H9 (cell line): ENCODE measurements around the gene DUSP15. TPM values are rescaled to one million over a fixed set of nuclear protein-coding genes. Genes with fewer than 3 reads are reported as not detected.

Source experiments
- DNase-seq: peaks from one replicate; pipeline ENCODE4 v3.0.0-alpha.2; 2017
- H2AFZ ChIP-seq: one replicate; pipeline ENCODE4 v1.6.1; 2013; ENCODE audit warnings: mild to moderate bottlenecking, low read length, control low read depth, moderate library complexity
- H2AK5ac ChIP-seq: 2 replicates; pipeline ENCODE4 v1.6.1; 2013; ENCODE audit warnings: low read length, control low read depth, mixed read lengths; ENCODE audit not compliant: insufficient read length
- H2BK120ac ChIP-seq: one replicate; pipeline ENCODE4 v1.6.1; 2013; ENCODE audit warnings: low read depth, mild to moderate bottlenecking, low read length, control low read depth, inconsistent platforms; ENCODE audit not compliant: poor library complexity, severe bottlenecking
- H2BK12ac ChIP-seq: 2 replicates; pipeline ENCODE4 v1.6.1; 2013; ENCODE audit warnings: low read length, control low read depth, mixed read lengths, low read depth; ENCODE audit not compliant: insufficient read length
- H2BK15ac ChIP-seq: 2 replicates; pipeline ENCODE4 v1.6.1; 2013; ENCODE audit warnings: low read depth, low read length, control low read depth
- H2BK20ac ChIP-seq: one replicate; pipeline ENCODE4 v1.6.1; 2013; ENCODE audit warnings: low read depth, mild to moderate bottlenecking, low read length, control low read depth, inconsistent platforms; ENCODE audit not compliant: poor library complexity, severe bottlenecking
- H2BK5ac ChIP-seq: 2 replicates; pipeline ENCODE4 v1.6.1; 2013; ENCODE audit warnings: low read length, control low read depth, mixed read lengths; ENCODE audit not compliant: insufficient read length
- H3K14ac ChIP-seq: 2 replicates; pipeline ENCODE4 v1.6.1; 2013; ENCODE audit warnings: low read length, control low read depth; ENCODE audit not compliant: insufficient read depth
- H3K18ac ChIP-seq: 2 replicates; pipeline ENCODE4 v1.6.1; 2013; ENCODE audit warnings: low read depth, mild to moderate bottlenecking, mixed read lengths, low read length, control low read depth; ENCODE audit not compliant: insufficient read length
- H3K23ac ChIP-seq: 2 replicates; pipeline ENCODE4 v1.6.1; 2013; ENCODE audit warnings: low read length, control low read depth, mixed read lengths, low read depth; ENCODE audit not compliant: insufficient read length
- H3K23me2 ChIP-seq: 2 replicates; pipeline ENCODE4 v1.6.1; 2013; ENCODE audit warnings: low read depth, mild to moderate bottlenecking, mixed read lengths, low read length, control low read depth; ENCODE audit not compliant: insufficient read length, poor library complexity, severe bottlenecking
- H3K27ac ChIP-seq: 2 replicates; pipeline ENCODE4 v1.5.1; 2013; ENCODE audit warnings: low read length, control low read depth, mixed read lengths, low read depth; ENCODE audit not compliant: insufficient read length
- H3K27me3 ChIP-seq: 2 replicates; pipeline ENCODE4 v1.6.1; 2013; ENCODE audit warnings: low read length, control low read depth, inconsistent platforms; ENCODE audit not compliant: insufficient read depth
- H3K4ac ChIP-seq: 2 replicates; pipeline ENCODE4 v1.6.1; 2013; ENCODE audit warnings: low read depth, mild to moderate bottlenecking, control low read depth, inconsistent platforms, low read length, moderate library complexity
- H3K4me1 ChIP-seq: 2 replicates; pipeline ENCODE4 v1.6.1; 2013; ENCODE audit warnings: low read length, control low read depth, inconsistent platforms; ENCODE audit not compliant: insufficient read depth
- H3K4me2 ChIP-seq: 2 replicates; pipeline ENCODE4 v1.6.1; 2013; ENCODE audit warnings: low read length, control low read depth, mixed read lengths; ENCODE audit not compliant: insufficient read length, insufficient read depth
- H3K56ac ChIP-seq: 2 replicates; pipeline ENCODE4 v1.6.1; 2013; ENCODE audit warnings: low read depth, mild to moderate bottlenecking, mixed read lengths, low read length, control low read depth; ENCODE audit not compliant: insufficient read length
- H3K79me1 ChIP-seq: 2 replicates; pipeline ENCODE4 v1.6.1; 2013; ENCODE audit warnings: low read depth, mild to moderate bottlenecking, moderate library complexity, low read length, control low read depth, inconsistent platforms; ENCODE audit not compliant: insufficient read depth, poor library complexity, severe bottlenecking
- H3K79me2 ChIP-seq: 2 replicates; pipeline ENCODE4 v1.6.1; 2013; ENCODE audit warnings: low read length, control low read depth, inconsistent platforms; ENCODE audit not compliant: insufficient read depth
- H3K9ac ChIP-seq: 2 replicates; pipeline ENCODE4 v1.6.1; 2013; ENCODE audit warnings: low read length, control low read depth, mixed read lengths; ENCODE audit not compliant: insufficient read length; ENCODE audit errors: extremely low read depth
- H3K9me3 ChIP-seq: one replicate; pipeline ENCODE4 v1.6.1; 2013; ENCODE audit warnings: low read depth, low read length, inconsistent platforms; ENCODE audit not compliant: control insufficient read depth
- H3T11ph ChIP-seq: one replicate; pipeline ENCODE4 v1.6.1; 2013; ENCODE audit warnings: mild to moderate bottlenecking, low read length, control low read depth, inconsistent platforms
- H4K20me1 ChIP-seq: one replicate; pipeline ENCODE4 v1.6.1; 2013; ENCODE audit not compliant: control insufficient read depth, insufficient read length, insufficient read depth
- H4K5ac ChIP-seq: 2 replicates; pipeline ENCODE4 v1.6.1; 2013; ENCODE audit warnings: low read depth, mild to moderate bottlenecking, mixed read lengths, low read length, control low read depth; ENCODE audit not compliant: insufficient read length
- H4K8ac ChIP-seq: replicated peaks from 2 replicates; pipeline ENCODE4 v1.6.1; 2013; ENCODE audit warnings: low read length, control low read depth, mixed read lengths, low read depth; ENCODE audit not compliant: insufficient read length
- H4K91ac ChIP-seq: 2 replicates; pipeline ENCODE4 v1.6.1; 2013; ENCODE audit warnings: low read depth, mild to moderate bottlenecking, moderate library complexity, mixed read lengths, low read length, control low read depth; ENCODE audit not compliant: insufficient read length
- H3K27ac Mint-ChIP-seq, 3 experiments: 2 replicates in 2 of 3; 3 replicates in 1 of 3; pipeline ENCODE4 v1.8.0; 2020 to 2021; ENCODE audit warnings: mixed read lengths in 3 of 3, mild to moderate bottlenecking in 1 of 3, moderate library complexity in 1 of 3
- H3K27me3 Mint-ChIP-seq: 2 replicates; pipeline ENCODE4 v1.8.0; 2021; ENCODE audit warnings: low read depth, mild to moderate bottlenecking, moderate library complexity, mixed read lengths
- H3K36me3 Mint-ChIP-seq, 3 experiments: 2 replicates in 2 of 3; 3 replicates in 1 of 3; pipeline ENCODE4 v1.8.0; 2020 to 2021; ENCODE audit warnings: low read depth in 3 of 3, mixed read lengths in 3 of 3; ENCODE audit not compliant: insufficient read depth in 1 of 3
- H3K4me1 Mint-ChIP-seq, 2 experiments: 2 replicates each; pipeline ENCODE4 v1.8.0; 2020; ENCODE audit warnings: mixed read lengths in 2 of 2
- H3K4me3 Mint-ChIP-seq, 2 experiments: 2 replicates in 1 of 2; 3 replicates in 1 of 2; pipeline ENCODE4 v1.8.0; 2020 to 2021; ENCODE audit warnings: mild to moderate bottlenecking in 2 of 2, mixed read lengths in 2 of 2, moderate library complexity in 1 of 2
- H3K9me3 Mint-ChIP-seq, 2 experiments: 2 replicates in 1 of 2; 3 replicates in 1 of 2; pipeline ENCODE4 v1.8.0; 2020; ENCODE audit warnings: mild to moderate bottlenecking in 2 of 2, mixed read lengths in 2 of 2, moderate library complexity in 1 of 2
- WGBS: extraction: QIAGEN DNeasy Blood & Tissue Kit; methylation state at CpG from one replicate; pipeline ENCODE4 v1.1.7; 2013; ENCODE audit warnings: missing lambda C conversion rate, low lambda C conversion rate, mixed read lengths; ENCODE audit not compliant: insufficient read length; ENCODE audit errors: extremely low coverage; 5-methylcytosine and 5-hydroxymethylcytosine counted together
- total RNA-seq: library from RNA; stranded (reverse); gene quantifications from 2 replicates; pipeline ENCODE4 v1.2.1, GENCODE V29; 2021
- TF ChIP-seq, protein P1 (sequence below): fragments of 200-600 bp; sonication (generic); conservative IDR thresholded peaks from 3 replicates; pipeline ENCODE4 v1.8.0; 2021; ENCODE audit warnings: antibody characterized with exemption, mild to moderate bottlenecking

DUSP15 gene
- total RNA-seq, 1 experiment from 2014 or later: 5.6 TPM

GRCh38 chr20:31919410-31920155, 49.3 kb upstream of the DUSP15 start:
- H3K23me2 ChIP-seq: no peaks in the 10 kb centered on the region
- H3K4me2 ChIP-seq: no peak overlapping the region
- H3K4ac ChIP-seq: no peak overlapping the region
- no peaks in the 10 kb centered on the region; the same call in 1 of the 2 replicates for H3K4me1 ChIP-seq
- H3K4me3 Mint-ChIP-seq: peak overlapping the region in 1 of 2 experiments; percentile 47; a peak in 1 of 5 replicates
- peaks cover 52 to 55% of the 10 kb centered on the region in 2 experiments for H3K4me1 Mint-ChIP-seq
- no peak overlapping the region for H3K18ac ChIP-seq
- no peak overlapping the region for H2BK15ac ChIP-seq
- no peak overlapping the region for H2BK5ac ChIP-seq
- no peak overlapping the region for H3K27ac ChIP-seq
- peaks cover 2% of the 10 kb centered on the region for H3K27me3 Mint-ChIP-seq
- DNase-seq: no peak
- H4K8ac ChIP-seq: no peak overlapping the region
- no peak overlapping the region for H3K56ac ChIP-seq
- no peak overlapping the region for H2AK5ac ChIP-seq
- TF ChIP-seq, protein P1, sequence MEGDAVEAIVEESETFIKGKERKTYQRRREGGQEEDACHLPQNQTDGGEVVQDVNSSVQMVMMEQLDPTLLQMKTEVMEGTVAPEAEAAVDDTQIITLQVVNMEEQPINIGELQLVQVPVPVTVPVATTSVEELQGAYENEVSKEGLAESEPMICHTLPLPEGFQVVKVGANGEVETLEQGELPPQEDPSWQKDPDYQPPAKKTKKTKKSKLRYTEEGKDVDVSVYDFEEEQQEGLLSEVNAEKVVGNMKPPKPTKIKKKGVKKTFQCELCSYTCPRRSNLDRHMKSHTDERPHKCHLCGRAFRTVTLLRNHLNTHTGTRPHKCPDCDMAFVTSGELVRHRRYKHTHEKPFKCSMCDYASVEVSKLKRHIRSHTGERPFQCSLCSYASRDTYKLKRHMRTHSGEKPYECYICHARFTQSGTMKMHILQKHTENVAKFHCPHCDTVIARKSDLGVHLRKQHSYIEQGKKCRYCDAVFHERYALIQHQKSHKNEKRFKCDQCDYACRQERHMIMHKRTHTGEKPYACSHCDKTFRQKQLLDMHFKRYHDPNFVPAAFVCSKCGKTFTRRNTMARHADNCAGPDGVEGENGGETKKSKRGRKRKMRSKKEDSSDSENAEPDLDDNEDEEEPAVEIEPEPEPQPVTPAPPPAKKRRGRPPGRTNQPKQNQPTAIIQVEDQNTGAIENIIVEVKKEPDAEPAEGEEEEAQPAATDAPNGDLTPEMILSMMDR: no peak; the same call in 2 of the 3 replicates
- no peak overlapping the region for H3K27ac Mint-ChIP-seq
- no peaks in the 10 kb centered on the region for H3K9me3 ChIP-seq
- no peak overlapping the region for H2AFZ ChIP-seq
- no peaks in the 10 kb centered on the region for H3K27me3 ChIP-seq
- H3K36me3 Mint-ChIP-seq: 0 out of 7 replicates have a peak, but pooled peaks cover 0 to 9% (median 0%) of the 10 kb centered on the region in 3 experiments
- no peak overlapping the region for H4K91ac ChIP-seq
- no peaks in the 10 kb centered on the region for H3K79me2 ChIP-seq
- no peak overlapping the region for H2BK20ac ChIP-seq
- H3K9me3 Mint-ChIP-seq: peaks cover 0 to 11% of the 10 kb centered on the region in 2 experiments; a peak in 1 of 5 replicates
- H3K79me1 ChIP-seq: no peaks in the 10 kb centered on the region
- no peak overlapping the region for H4K5ac ChIP-seq
- H2BK12ac ChIP-seq: no peak overlapping the region
- no CpG with 5 or more reads among the region's 6 CpGs for WGBS
- no peak overlapping the region for H3T11ph ChIP-seq
- H3K9ac ChIP-seq: no peak overlapping the region
- H3K23ac ChIP-seq: no peak overlapping the region
- no peak overlapping the region for H2BK120ac ChIP-seq
- no peak overlapping the region for H3K14ac ChIP-seq
- no peaks in the 10 kb centered on the region for H4K20me1 ChIP-seq
